Measurements from ENCODE around the gene TAP2.

- TF ChIP-seq, protein P1, sequence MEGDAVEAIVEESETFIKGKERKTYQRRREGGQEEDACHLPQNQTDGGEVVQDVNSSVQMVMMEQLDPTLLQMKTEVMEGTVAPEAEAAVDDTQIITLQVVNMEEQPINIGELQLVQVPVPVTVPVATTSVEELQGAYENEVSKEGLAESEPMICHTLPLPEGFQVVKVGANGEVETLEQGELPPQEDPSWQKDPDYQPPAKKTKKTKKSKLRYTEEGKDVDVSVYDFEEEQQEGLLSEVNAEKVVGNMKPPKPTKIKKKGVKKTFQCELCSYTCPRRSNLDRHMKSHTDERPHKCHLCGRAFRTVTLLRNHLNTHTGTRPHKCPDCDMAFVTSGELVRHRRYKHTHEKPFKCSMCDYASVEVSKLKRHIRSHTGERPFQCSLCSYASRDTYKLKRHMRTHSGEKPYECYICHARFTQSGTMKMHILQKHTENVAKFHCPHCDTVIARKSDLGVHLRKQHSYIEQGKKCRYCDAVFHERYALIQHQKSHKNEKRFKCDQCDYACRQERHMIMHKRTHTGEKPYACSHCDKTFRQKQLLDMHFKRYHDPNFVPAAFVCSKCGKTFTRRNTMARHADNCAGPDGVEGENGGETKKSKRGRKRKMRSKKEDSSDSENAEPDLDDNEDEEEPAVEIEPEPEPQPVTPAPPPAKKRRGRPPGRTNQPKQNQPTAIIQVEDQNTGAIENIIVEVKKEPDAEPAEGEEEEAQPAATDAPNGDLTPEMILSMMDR (IDR thresholded peaks at IDR 0.05; ENCODE audit: low read length) = no peak
- TF ChIP-seq EZH2 (IDR thresholded peaks at IDR 0.05; ENCODE audit: borderline replicate concordance, low read length) = no peak
These were observed 11.5 kb downstream of the TAP2 start for GRCh38 chr6:32827025-32827424.

Measured in OCI-LY1 (cell line).